ENCODE data around the gene GARIN5B. TPM values are rescaled to one million over a fixed set of nuclear protein-coding genes. Genes with fewer than 3 reads are reported as not detected.

GARIN5B gene
- total and polyA plus RNA-seq, 12 donors = not detected

DNA sequence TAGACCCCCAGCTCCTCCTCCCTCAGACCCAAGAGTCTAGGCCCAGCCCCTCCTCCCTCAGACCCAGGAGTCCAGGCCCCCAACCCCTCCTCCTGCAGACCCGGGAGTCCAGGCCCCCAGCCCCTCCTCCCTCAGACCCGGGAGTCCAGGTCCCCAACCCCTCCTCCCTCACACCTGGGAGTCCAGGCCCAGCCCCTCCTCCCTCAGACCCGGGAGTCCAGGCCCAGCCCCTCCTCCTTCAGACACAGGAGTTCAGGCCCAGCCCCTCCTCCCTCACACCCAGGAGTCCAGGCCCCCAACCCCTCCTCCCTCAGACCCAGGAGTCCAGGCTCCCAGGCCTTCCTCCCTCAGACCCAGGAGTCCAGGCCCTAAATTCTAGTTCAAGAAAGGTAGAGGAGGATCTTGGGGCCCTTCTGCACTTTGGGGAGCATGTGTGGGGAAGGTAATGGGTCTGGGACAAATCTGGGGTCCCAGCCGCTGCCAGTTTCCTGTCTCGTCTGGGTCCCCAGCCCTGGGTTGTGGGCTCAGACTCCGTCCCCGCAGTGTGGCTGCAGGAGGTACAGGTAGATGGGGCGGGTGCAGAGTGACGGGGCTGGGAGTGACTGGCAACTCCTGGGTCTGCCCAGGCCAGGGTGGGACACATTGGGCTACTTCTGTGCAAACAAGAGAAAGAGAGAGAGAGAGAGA is 10.4 kb upstream of the GARIN5B start:
- H3K4me3 ChIP-seq = no peak overlapping the region
- WGBS, 4 donors = 60 to 85% (median 68%) methylated on average over 4 to 9 of the region's 9 CpGs
- H3K36me3 ChIP-seq (replicated peaks in 1 of 2) = no peaks in the 10 kb centered on the region
- peaks cover 57% of the 10 kb centered on the region for H3K27me3 ChIP-seq
- TF ChIP-seq, protein P1, sequence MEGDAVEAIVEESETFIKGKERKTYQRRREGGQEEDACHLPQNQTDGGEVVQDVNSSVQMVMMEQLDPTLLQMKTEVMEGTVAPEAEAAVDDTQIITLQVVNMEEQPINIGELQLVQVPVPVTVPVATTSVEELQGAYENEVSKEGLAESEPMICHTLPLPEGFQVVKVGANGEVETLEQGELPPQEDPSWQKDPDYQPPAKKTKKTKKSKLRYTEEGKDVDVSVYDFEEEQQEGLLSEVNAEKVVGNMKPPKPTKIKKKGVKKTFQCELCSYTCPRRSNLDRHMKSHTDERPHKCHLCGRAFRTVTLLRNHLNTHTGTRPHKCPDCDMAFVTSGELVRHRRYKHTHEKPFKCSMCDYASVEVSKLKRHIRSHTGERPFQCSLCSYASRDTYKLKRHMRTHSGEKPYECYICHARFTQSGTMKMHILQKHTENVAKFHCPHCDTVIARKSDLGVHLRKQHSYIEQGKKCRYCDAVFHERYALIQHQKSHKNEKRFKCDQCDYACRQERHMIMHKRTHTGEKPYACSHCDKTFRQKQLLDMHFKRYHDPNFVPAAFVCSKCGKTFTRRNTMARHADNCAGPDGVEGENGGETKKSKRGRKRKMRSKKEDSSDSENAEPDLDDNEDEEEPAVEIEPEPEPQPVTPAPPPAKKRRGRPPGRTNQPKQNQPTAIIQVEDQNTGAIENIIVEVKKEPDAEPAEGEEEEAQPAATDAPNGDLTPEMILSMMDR (IDR thresholded peaks at IDR 0.05) = no peak
- TF ChIP-seq POLR2A (IDR thresholded peaks at IDR 0.05) = no peak
- H3K27ac ChIP-seq = no peak overlapping the region
- intact Hi-C loops (cut with DNase I) = no loop called here
- DNase-seq = no peak
- H3K9me3 ChIP-seq (replicated peaks in 1 of 3) = no peaks in the 10 kb centered on the region
- H3K4me1 ChIP-seq (replicated peaks in 1 of 2) = peaks cover 0 to 6% of the 10 kb centered on the region in 2 donors

DNA sequence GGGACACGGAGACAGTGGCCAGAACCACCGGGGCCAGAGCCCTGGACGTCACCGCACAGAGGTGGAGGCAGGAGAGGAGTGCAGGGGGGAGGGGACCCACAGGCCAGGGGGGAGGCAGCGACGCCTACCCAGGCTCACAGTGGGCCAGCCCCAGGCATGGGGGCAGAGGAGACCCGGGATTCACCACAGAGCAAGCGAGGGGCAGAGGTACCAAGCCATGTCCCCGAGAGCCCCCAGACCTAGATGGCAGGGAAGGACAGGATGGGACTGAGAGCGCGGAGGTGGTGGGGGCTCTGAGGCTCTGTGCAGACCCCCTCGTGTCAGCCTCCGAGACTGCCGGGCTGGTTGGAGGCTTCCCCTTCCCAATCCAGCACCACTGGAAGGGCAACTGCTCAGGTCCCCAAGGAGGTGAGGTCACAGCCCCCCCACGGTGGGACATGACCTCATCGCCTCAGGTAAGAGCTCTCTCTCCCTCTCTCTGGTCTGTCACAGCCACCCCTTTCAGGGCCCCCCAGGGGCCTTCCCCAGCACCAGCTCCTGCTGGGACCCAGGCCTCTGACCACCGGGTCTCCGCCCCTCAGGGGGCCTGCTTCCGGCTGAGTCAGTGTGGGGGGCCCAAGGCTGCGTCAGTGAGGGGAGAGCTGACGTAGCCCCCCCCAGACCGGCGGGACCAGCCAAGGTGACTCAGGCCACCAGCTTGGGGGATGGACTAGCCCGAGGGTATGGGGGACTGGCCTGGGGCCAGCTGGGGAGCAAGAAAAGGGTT is 9.4 kb upstream of the GARIN5B start:
- intact Hi-C loops (cut with DNase I) = no loop called here
- Histone ChIP-seq H3K27me3 (peaks cover 64% of the 10 kb centered on the region), H3K4me3 (no peak overlapping the region), H3K36me3 (replicated peaks in 1 of 2) (no peaks in the 10 kb centered on the region), H3K9me3 (replicated peaks in 1 of 3) (no peaks in the 10 kb centered on the region), H3K27ac (no peak overlapping the region), H3K4me1 (replicated peaks in 1 of 2) (peaks cover 0 to 6% of the 10 kb centered on the region in 2 donors)
- no peak for TF ChIP-seq POLR2A (IDR thresholded peaks at IDR 0.05)
- TF ChIP-seq, protein P1 (IDR thresholded peaks at IDR 0.05) = no peak
- DNase-seq = no peak
- WGBS, 4 donors = 39 to 53% (median 40%) methylated on average over 19 to 24 of the region's 24 CpGs

DNA sequence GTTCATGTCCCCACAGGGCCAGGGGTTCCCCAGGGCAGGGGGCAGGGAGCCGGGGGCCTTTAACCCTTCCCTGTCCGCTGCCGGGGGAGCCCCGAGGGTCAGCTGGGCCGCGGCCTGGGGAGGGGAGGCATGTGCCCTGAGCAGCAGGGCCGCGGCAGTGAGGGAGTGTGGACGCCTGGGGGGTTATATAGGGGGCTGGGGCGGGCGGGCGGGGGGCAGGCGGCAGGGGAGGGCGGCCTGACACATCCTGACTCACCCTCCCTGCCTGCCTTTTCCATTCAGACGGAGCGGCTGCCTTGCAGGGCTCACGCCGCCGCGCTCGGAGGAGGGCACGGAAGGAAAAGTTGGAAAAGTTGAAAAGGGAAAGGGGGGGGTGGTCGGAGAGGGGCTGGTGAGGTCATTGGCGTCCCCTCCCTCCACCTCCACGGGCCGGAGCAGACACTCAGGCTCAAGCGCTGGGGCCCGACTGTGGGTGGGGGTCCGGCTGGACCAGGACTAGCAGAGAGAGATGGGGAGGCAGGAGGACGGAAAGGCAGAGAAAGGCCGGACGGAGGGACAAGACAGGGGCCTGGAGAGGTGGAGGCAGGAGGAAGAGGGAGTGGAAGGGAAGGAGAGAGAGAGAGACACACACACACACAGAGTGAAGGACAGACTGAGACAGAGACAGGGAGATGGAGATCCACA is 7.4 kb upstream of the GARIN5B start, which contains the start of gene IL11:
Gene IL11 (minus strand): TSS at position 159 of the 684 bp plus-strand sequence. CDS start 153 bp downstream, at position 6.
- H3K36me3 ChIP-seq (replicated peaks in 1 of 2) = no peaks in the 10 kb centered on the region
- H3K27ac ChIP-seq = no peak within 1 kb of the TSS
- H3K4me1 ChIP-seq (replicated peaks in 1 of 2) = peaks cover 0 to 6% of the 10 kb centered on the region in 2 donors
- TF ChIP-seq POLR2A (IDR thresholded peaks at IDR 0.05) = no peak
- TF ChIP-seq, protein P1 (IDR thresholded peaks at IDR 0.05) = no peak
- no peak for DNase-seq
- H3K9me3 ChIP-seq (replicated peaks in 1 of 3) = no peaks in the 10 kb centered on the region
- peak within 1 kb of the TSS in 1 of 4 donors; percentile 25 for H3K4me3 ChIP-seq
- H3K27me3 ChIP-seq = peaks cover 54% of the 10 kb centered on the region
- intact Hi-C loops (cut with DNase I) = no loop called here
- 12 to 26% (median 16%) methylated on average over 18 to 32 of the region's 32 CpGs for WGBS, 4 donors

All from adrenal gland (tissue), 12 donors.